ENCODE measurements around the gene LSS.

- TF ChIP-seq EP300 (conservative IDR thresholded peaks at IDR 0.05; ENCODE audit: poor library complexity, severe bottlenecking), result no peak
- TF ChIP-seq, protein P1, sequence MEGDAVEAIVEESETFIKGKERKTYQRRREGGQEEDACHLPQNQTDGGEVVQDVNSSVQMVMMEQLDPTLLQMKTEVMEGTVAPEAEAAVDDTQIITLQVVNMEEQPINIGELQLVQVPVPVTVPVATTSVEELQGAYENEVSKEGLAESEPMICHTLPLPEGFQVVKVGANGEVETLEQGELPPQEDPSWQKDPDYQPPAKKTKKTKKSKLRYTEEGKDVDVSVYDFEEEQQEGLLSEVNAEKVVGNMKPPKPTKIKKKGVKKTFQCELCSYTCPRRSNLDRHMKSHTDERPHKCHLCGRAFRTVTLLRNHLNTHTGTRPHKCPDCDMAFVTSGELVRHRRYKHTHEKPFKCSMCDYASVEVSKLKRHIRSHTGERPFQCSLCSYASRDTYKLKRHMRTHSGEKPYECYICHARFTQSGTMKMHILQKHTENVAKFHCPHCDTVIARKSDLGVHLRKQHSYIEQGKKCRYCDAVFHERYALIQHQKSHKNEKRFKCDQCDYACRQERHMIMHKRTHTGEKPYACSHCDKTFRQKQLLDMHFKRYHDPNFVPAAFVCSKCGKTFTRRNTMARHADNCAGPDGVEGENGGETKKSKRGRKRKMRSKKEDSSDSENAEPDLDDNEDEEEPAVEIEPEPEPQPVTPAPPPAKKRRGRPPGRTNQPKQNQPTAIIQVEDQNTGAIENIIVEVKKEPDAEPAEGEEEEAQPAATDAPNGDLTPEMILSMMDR (IDR thresholded peaks at IDR 0.05; ENCODE audit: poor library complexity, severe bottlenecking), result no peak
- TF ChIP-seq EZH2 (IDR thresholded peaks at IDR 0.05; ENCODE audit: borderline replicate concordance, insufficient read depth, low read length, poor library complexity, severe bottlenecking), result no peak
- no peak for TF ChIP-seq REST (IDR thresholded peaks at IDR 0.05; ENCODE audit: borderline replicate concordance)
- no peak for TF ChIP-seq TAF1 (IDR thresholded peaks at IDR 0.05; ENCODE audit: low read depth)
- no peak for TF ChIP-seq POLR2AphosphoS5 (IDR thresholded peaks at IDR 0.05)
- TF ChIP-seq MXI1 (conservative IDR thresholded peaks at IDR 0.05; ENCODE audit: poor library complexity, severe bottlenecking), result no peak
Observed at GRCh38 chr21:46218906-46219590, 9.5 kb downstream of the LSS start.

All from neural cell (in vitro differentiated cells).